NT2/D1 (cell line): ENCODE measurements around the gene MIB1.
A peak's percentile ranks its signal among the peaks of the same experiment; 100 is the strongest.

Experiments
- DNase-seq: peaks from one replicate; pipeline ENCODE4 v3.0.0-alpha.2; 2011; ENCODE audit warnings: low read depth, low spot score
- H3K27me3 ChIP-seq: 2 replicates; pipeline ENCODE4 v1.6.0; 2011; ENCODE audit warnings: mild to moderate bottlenecking; ENCODE audit not compliant: insufficient read length, insufficient read depth
- H3K36me3 ChIP-seq: 2 replicates; pipeline ENCODE4 v1.6.1; 2011; ENCODE audit warnings: mild to moderate bottlenecking, low read length, mixed read lengths; ENCODE audit not compliant: insufficient read depth, insufficient read length
- H3K4me1 ChIP-seq: 2 replicates; pipeline ENCODE4 v1.5.1; 2011; ENCODE audit not compliant: insufficient read depth, insufficient read length
- H3K4me3 ChIP-seq: 2 replicates; pipeline ENCODE4 v1.5.1; 2011; ENCODE audit warnings: low read depth; ENCODE audit not compliant: insufficient read length
- H3K9ac ChIP-seq: 2 replicates; pipeline ENCODE4 v1.6.0; 2011; ENCODE audit warnings: low read depth; ENCODE audit not compliant: insufficient read length
- H3K9me3 ChIP-seq: 2 replicates; pipeline ENCODE4 v1.5.1; 2011; ENCODE audit warnings: mild to moderate bottlenecking, low read length; ENCODE audit not compliant: insufficient read depth
- SUZ12 ChIP-seq: IDR thresholded peaks from 2 replicates; pipeline ENCODE4 v1.6.1; 2011; ENCODE audit not compliant: insufficient read length, insufficient read depth; ENCODE audit errors: extremely low read depth
- YY1 ChIP-seq: IDR thresholded peaks from 2 replicates; pipeline ENCODE4 v1.6.1; 2011; ENCODE audit not compliant: insufficient read length, insufficient read depth
- ZNF274 ChIP-seq: IDR thresholded peaks from 2 replicates; pipeline ENCODE4 v1.6.1; 2011; ENCODE audit warnings: mild to moderate bottlenecking, low read depth, low read length

The MIB1 gene

DNA sequence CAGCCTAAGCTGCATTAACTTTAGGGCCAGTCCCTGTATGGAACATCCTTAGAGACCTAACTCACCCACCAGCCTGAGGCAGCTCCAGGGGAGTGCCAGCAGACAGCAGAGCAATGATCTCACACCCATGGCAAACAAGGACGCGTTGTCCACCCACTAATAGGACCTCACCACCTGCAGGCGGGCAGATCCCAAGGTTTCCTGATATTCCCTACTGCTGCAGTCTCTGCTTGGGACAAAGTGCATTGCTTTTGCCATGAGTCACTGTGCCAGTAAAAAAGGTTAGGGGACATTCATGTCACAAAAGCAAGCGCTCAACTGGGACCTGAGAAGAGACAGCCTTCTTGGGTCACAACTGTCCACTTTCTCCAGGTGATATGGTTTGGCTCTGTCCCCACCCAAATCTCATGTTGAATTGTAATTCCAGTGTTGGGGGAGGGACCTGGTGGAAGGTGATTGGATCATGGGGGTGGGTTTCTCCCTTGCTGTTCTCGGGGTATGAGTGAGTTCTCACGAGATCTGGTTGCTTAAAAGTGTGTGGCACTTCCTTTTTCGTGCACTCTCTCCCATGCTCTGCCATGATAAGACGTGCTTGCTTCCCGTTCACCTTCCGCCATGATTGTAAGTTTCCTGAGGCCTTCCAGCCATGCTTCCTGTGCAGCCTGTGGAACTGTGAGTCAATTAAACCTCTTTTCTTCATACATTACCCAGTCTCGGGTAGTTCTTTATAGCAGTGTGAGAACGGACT lies 160.2 kb downstream of the MIB1 start:
- Histone ChIP-seq H3K9ac (no peak overlapping the region), H3K27me3 (no peaks in the 10 kb centered on the region), H3K4me3 (no peak overlapping the region), H3K9me3 (no peaks in the 10 kb centered on the region), H3K36me3 (no peaks in the 10 kb centered on the region), H3K4me1 (no peaks in the 10 kb centered on the region)
- TF ChIP-seq ZNF274 = no peak
- DNase-seq = no peak

DNA sequence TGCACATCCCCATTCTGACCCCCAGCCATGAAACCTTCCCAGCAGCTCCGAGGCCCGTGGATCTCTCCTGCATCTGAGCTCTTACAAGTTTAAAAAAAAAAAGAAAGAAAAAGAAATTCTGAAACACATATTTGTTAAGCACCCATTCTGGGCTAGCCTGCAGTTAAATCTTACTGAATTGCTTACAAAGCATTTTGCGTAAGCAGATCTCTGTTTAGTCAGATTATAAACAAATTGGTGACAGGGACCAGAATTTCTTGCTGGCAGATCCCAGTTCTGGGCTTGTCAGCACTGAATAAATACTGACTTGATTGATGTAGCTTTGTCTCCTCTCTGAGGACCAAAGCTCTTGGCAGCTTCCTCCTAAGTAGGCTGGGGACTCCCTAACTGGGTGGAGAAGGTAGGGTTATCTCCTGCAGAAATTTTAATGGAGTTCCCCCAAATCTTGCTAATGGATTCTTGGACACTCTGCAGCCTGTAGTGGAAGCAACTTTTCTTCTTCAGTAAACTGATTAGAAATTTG lies 160.9 kb downstream of the MIB1 start:
- no peak overlapping the region for H3K4me3 ChIP-seq
- no peaks in the 10 kb centered on the region for H3K27me3 ChIP-seq
- DNase-seq = no peak
- no peaks in the 10 kb centered on the region for H3K36me3 ChIP-seq
- H3K9ac ChIP-seq = no peak overlapping the region
- H3K4me1 ChIP-seq = no peaks in the 10 kb centered on the region
- no peaks in the 10 kb centered on the region for H3K9me3 ChIP-seq
- TF ChIP-seq YY1 = no peak
- no peak for TF ChIP-seq SUZ12
- no peak for TF ChIP-seq ZNF274

DNA sequence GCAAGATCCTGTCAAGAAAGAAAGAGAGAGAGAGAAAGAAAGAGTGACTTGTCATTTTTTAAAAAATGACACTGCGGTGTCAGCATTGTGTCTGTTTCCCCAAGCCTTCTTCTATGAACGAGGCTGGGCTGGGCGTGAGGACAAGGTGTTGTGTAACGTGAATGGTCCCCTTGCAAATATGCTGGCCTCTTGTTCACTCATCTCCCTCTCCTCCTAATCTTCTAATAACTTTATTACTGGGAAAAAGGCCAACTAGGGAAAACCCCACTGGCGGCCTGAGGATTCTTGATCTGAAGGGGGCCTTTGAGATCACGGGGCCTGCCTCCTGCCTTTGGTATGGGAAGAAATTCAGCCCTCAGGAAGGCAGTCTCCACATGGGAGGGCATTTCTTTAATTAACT lies 163.1 kb downstream of the MIB1 start:
- Histone ChIP-seq H3K27me3 (peaks cover 8% of the 10 kb centered on the region), H3K36me3 (no peaks in the 10 kb centered on the region), H3K4me1 (no peaks in the 10 kb centered on the region), H3K4me3 (no peak overlapping the region), H3K9me3 (no peaks in the 10 kb centered on the region), H3K9ac (no peak overlapping the region)
- no peak for DNase-seq
- TF ChIP-seq YY1 (no peak), SUZ12 (no peak), ZNF274 (no peak)

DNA sequence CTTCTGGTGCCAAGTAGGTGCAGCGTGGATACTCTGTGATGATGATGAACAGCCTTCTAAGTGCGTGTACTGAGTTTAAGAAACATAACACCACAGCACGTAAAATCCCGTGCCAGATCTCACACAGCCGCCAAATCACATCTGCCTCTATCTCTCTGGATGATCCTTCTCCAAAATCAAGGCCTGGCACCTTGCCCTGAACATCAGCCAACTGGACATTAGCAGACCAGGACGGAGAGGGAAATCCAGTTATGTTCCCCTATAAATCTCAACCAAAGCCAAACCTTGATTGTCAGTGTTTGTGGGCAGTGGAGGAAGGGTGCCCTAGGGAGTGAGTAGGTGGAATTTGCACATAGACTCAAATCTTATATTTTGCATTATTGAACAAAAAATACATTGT lies 164.3 kb downstream of the MIB1 start:
- Histone ChIP-seq H3K27me3 (peaks cover 12% of the 10 kb centered on the region), H3K4me1 (no peaks in the 10 kb centered on the region), H3K4me3 (no peak overlapping the region), H3K9me3 (no peaks in the 10 kb centered on the region), H3K9ac (no peak overlapping the region), H3K36me3 (no peaks in the 10 kb centered on the region)
- no peak for DNase-seq
- TF ChIP-seq SUZ12 (no peak), ZNF274 (no peak), YY1 (no peak)

DNA sequence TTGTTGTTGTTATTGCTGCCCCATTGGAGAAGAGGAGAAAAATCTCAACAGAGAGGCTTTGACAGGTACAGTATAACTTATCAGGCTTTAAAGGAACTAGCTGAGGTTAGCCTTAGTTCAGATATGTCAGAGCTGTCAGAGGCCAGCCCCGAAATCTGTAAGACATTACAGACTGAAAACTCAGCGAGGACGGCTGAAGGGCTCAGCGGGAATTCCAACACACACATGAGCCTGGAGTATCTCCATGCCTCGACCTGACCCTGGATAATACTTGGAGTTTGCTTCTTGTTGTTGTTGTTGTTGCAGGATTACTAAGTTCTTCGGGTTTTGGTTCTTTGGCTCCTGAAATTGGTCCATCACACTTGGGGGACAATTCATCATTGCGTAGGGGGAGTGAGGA lies 166.9 kb downstream of the MIB1 start:
- TF ChIP-seq YY1 = no peak
- no peak for TF ChIP-seq ZNF274
- TF ChIP-seq SUZ12 = no peak
- H3K4me1 ChIP-seq = no peaks in the 10 kb centered on the region
- H3K36me3 ChIP-seq = no peaks in the 10 kb centered on the region
- H3K9me3 ChIP-seq = no peaks in the 10 kb centered on the region
- no peak overlapping the region for H3K9ac ChIP-seq
- H3K27me3 ChIP-seq = peaks cover 30% of the 10 kb centered on the region
- H3K4me3 ChIP-seq = no peak overlapping the region
- DNase-seq = no peak

DNA sequence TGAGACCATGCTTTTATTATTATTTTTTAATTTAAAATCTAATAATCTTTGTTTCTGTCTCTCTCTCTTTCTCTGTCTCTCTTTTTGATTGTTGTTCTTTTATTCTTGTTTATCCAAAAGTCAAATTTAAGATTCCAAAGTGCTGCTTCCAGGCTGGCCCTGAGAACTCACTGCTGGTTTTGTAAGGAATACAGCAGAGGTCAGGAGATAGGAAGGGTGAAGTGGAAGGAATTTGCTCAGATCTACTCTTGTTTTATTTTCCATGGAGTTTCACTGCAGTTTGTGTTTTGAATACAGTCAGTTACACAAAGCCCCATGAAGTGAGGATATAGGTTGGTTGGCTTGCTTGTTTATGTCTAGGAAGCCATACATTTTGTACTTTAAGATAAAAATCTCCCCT lies 168.1 kb downstream of the MIB1 start:
- H3K4me1 ChIP-seq = peaks cover 3% of the 10 kb centered on the region
- H3K36me3 ChIP-seq = no peaks in the 10 kb centered on the region
- peaks cover 30% of the 10 kb centered on the region for H3K27me3 ChIP-seq
- no peaks in the 10 kb centered on the region for H3K9me3 ChIP-seq
- DNase-seq = no peak
- no peak overlapping the region for H3K9ac ChIP-seq
- H3K4me3 ChIP-seq = no peak overlapping the region
- TF ChIP-seq SUZ12 (no peak), YY1 (no peak), ZNF274 (no peak)

DNA sequence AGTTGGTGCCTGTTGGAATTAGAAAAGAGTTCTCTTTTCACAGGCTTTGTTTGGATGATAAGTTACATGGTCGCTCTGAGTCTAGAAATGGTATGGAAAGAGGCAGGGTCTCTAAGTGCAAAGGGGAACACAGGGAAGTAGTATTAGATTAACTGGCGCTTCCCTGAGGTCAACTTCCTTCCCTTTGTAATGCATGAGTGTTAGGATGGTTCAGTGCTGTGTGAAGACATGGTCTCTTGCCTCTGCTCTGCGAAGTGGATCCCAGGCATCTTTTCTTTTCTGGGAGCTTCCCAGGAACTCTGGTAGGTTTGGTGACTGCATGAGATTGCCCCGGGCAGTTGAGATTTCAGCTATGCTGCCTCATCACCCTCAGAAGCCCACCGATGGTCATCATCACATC lies 170.3 kb downstream of the MIB1 start:
- Histone ChIP-seq H3K27me3 (peaks cover 30% of the 10 kb centered on the region), H3K4me1 (peaks cover 3% of the 10 kb centered on the region)

More for the DNA sequence above, 170.3 kb downstream of the MIB1 start:
- DNase-seq = peak; percentile 2
- TF ChIP-seq SUZ12 (no peak), YY1 (no peak), ZNF274 (no peak)
- H3K9me3 ChIP-seq = no peaks in the 10 kb centered on the region
- H3K9ac ChIP-seq = no peak overlapping the region
- H3K4me3 ChIP-seq = no peak overlapping the region
- H3K36me3 ChIP-seq = no peaks in the 10 kb centered on the region
